Activated T-helper 17 cell treated with anti-CD3 and anti-CD28 coated beads, Interleukin-2, amount 50 U/mL, for 72 hours (primary cell): ENCODE measurements around the gene NANS. TPM values are rescaled to one million over a fixed set of nuclear protein-coding genes. Genes with fewer than 3 reads are reported as not detected.
"Not testable (repeated sequence)": the region's sequence is repeated elsewhere in the genome, so short reads cannot be mapped to it uniquely, and the experiment has no call there.

Source experiments
- ATAC-seq: fragments of 150-1000 bp; cut with Tn5 transposase; replicated peaks from 2 replicates; pipeline ENCODE4 v1.10.0; 2021; ENCODE audit warnings: mild to moderate bottlenecking, moderate library complexity
- H3K27ac Mint-ChIP-seq: one replicate; pipeline ENCODE4 v1.8.0; 2022; ENCODE audit warnings: mixed read lengths
- H3K27me3 Mint-ChIP-seq: one replicate; pipeline ENCODE4 v1.8.0; 2022; ENCODE audit warnings: mixed read lengths
- H3K36me3 Mint-ChIP-seq: one replicate; pipeline ENCODE4 v1.8.0; 2022; ENCODE audit warnings: low read depth, mild to moderate bottlenecking, mixed read lengths
- H3K4me1 Mint-ChIP-seq: one replicate; pipeline ENCODE4 v1.8.0; 2022; ENCODE audit warnings: mixed read lengths
- H3K4me3 Mint-ChIP-seq: one replicate; pipeline ENCODE4 v1.8.0; 2022; ENCODE audit warnings: mild to moderate bottlenecking, mixed read lengths
- H3K9me3 Mint-ChIP-seq: one replicate; pipeline ENCODE4 v1.8.0; 2022; ENCODE audit warnings: mixed read lengths
- total RNA-seq, 2 donors: library from RNA; stranded (reverse); gene quantifications; one replicate each; pipeline ENCODE4 v1.2.3, GENCODE V29; 2022

Gene NANS
- 10 to 100 TPM; 46.4 to 54.4 TPM for total RNA-seq

- Mint-ChIP-seq H3K27ac (peak within 1 kb of the TSS; percentile 98), H3K36me3 (peaks cover 19% of the 10 kb centered on the region), H3K4me1 (no peaks in the 10 kb centered on the region), H3K4me3 (peak within 1 kb of the TSS; percentile 98), H3K9me3 (no peaks in the 10 kb centered on the region), H3K27me3 (no peaks in the 10 kb centered on the region)
- ATAC-seq, result peak; percentile 97
Measured at GRCh38 chr9:98056269-98057137, at the start of gene NANS. Gene NANS (plus strand): TSS chr9:98056732. CDS start chr9:98056809, 77 bp downstream.

- peak; percentile 70 for ATAC-seq
- Mint-ChIP-seq H3K4me3 (no peak overlapping the region), H3K36me3 (peaks cover 100% of the 10 kb centered on the region), H3K4me1 (peaks cover 4% of the 10 kb centered on the region), H3K9me3 (no peaks in the 10 kb centered on the region), H3K27ac (peak overlapping the region; percentile 56), H3K27me3 (no peaks in the 10 kb centered on the region)
Measured at GRCh38 chr9:98007251-98007928, 49.1 kb upstream of the NANS start.

- no peaks in the 10 kb centered on the region for H3K27me3 Mint-ChIP-seq
- no peak for ATAC-seq
- peaks cover 100% of the 10 kb centered on the region for H3K36me3 Mint-ChIP-seq
- H3K27ac Mint-ChIP-seq, result no peak overlapping the region
- peaks cover 4% of the 10 kb centered on the region for H3K4me1 Mint-ChIP-seq
- no peaks in the 10 kb centered on the region for H3K9me3 Mint-ChIP-seq
- no peak overlapping the region for H3K4me3 Mint-ChIP-seq
Measured at GRCh38 chr9:98008764-98009163, 47.8 kb upstream of the NANS start.

- Mint-ChIP-seq H3K36me3 (peaks cover 100% of the 10 kb centered on the region), H3K27ac (peak overlapping the region; percentile 75), H3K4me1 (peaks cover 4% of the 10 kb centered on the region), H3K27me3 (no peaks in the 10 kb centered on the region), H3K9me3 (no peaks in the 10 kb centered on the region), H3K4me3 (no peak overlapping the region)
- no peak for ATAC-seq
Measured at GRCh38 chr9:98009437-98009836, 47.1 kb upstream of the NANS start.

- Mint-ChIP-seq H3K4me1 (peaks cover 4% of the 10 kb centered on the region), H3K27ac (peak overlapping the region; percentile 75), H3K9me3 (no peaks in the 10 kb centered on the region), H3K4me3 (no peak overlapping the region), H3K27me3 (no peaks in the 10 kb centered on the region), H3K36me3 (peaks cover 100% of the 10 kb centered on the region)
- ATAC-seq, result no peak
Measured at GRCh38 chr9:98009936-98010335, 46.6 kb upstream of the NANS start.

GRCh38 chr9:98010445-98010844 is 46.1 kb upstream of the NANS start:
- no peak overlapping the region for H3K27ac Mint-ChIP-seq
- ATAC-seq, result peak; percentile 31
- H3K4me1 Mint-ChIP-seq, result peaks cover 4% of the 10 kb centered on the region
- no peaks in the 10 kb centered on the region for H3K9me3 Mint-ChIP-seq
- no peaks in the 10 kb centered on the region for H3K27me3 Mint-ChIP-seq
- H3K36me3 Mint-ChIP-seq, result peaks cover 100% of the 10 kb centered on the region
- no peak overlapping the region for H3K4me3 Mint-ChIP-seq

GRCh38 chr9:98011122-98011521 is 45.4 kb upstream of the NANS start:
- Mint-ChIP-seq H3K4me3 (no peak overlapping the region), H3K36me3 (peaks cover 100% of the 10 kb centered on the region), H3K9me3 (no peaks in the 10 kb centered on the region), H3K27ac (no peak overlapping the region), H3K27me3 (no peaks in the 10 kb centered on the region), H3K4me1 (peaks cover 4% of the 10 kb centered on the region)
- ATAC-seq, result no peak

- H3K36me3 Mint-ChIP-seq, result peaks cover 93% of the 10 kb centered on the region
- no peak for ATAC-seq
Measured at GRCh38 chr9:98016137-98016680, 40.3 kb upstream of the NANS start.

GRCh38 chr9:98017306-98017705 is 39.2 kb upstream of the NANS start:
- no peak overlapping the region for H3K4me3 Mint-ChIP-seq
- peaks cover 88% of the 10 kb centered on the region for H3K36me3 Mint-ChIP-seq
- no peak for ATAC-seq
- peaks cover 4% of the 10 kb centered on the region for H3K4me1 Mint-ChIP-seq
- no peaks in the 10 kb centered on the region for H3K27me3 Mint-ChIP-seq
- no peak overlapping the region for H3K27ac Mint-ChIP-seq
- no peaks in the 10 kb centered on the region for H3K9me3 Mint-ChIP-seq

More at GRCh38 chr9:98016137-98016680, 40.3 kb upstream of the NANS start:
- peak overlapping the region; percentile 37 for H3K27ac Mint-ChIP-seq
- H3K27me3 Mint-ChIP-seq, result no peaks in the 10 kb centered on the region
- peaks cover under 1% of the 10 kb centered on the region for H3K4me1 Mint-ChIP-seq
- H3K4me3 Mint-ChIP-seq, result no peak overlapping the region
- H3K9me3 Mint-ChIP-seq, result no peaks in the 10 kb centered on the region

- H3K27ac Mint-ChIP-seq, result no peak overlapping the region
- H3K36me3 Mint-ChIP-seq, result peaks cover 77% of the 10 kb centered on the region
- H3K4me1 Mint-ChIP-seq, result peaks cover 4% of the 10 kb centered on the region
- H3K9me3 Mint-ChIP-seq, result no peaks in the 10 kb centered on the region
- H3K4me3 Mint-ChIP-seq, result no peak overlapping the region
- no peak for ATAC-seq
- H3K27me3 Mint-ChIP-seq, result no peaks in the 10 kb centered on the region
Measured at GRCh38 chr9:98018347-98018746, 38.2 kb upstream of the NANS start.

- Mint-ChIP-seq H3K36me3 (peaks cover 70% of the 10 kb centered on the region), H3K4me1 (peaks cover 4% of the 10 kb centered on the region), H3K4me3 (no peak overlapping the region), H3K27ac (no peak overlapping the region), H3K9me3 (no peaks in the 10 kb centered on the region), H3K27me3 (no peaks in the 10 kb centered on the region)
- ATAC-seq, result no peak
Measured at GRCh38 chr9:98019098-98019497, 37.4 kb upstream of the NANS start.

- not testable (repeated sequence) for H3K4me3 Mint-ChIP-seq, H3K27ac Mint-ChIP-seq, H3K27me3 Mint-ChIP-seq, H3K9me3 Mint-ChIP-seq, H3K4me1 Mint-ChIP-seq, ATAC-seq
- H3K36me3 Mint-ChIP-seq, result peaks cover 62% of the 10 kb centered on the region
Measured at GRCh38 chr9:98019869-98020268, 36.7 kb upstream of the NANS start.

GRCh38 chr9:98020476-98021145 is 35.9 kb upstream of the NANS start:
- no peaks in the 10 kb centered on the region for H3K27me3 Mint-ChIP-seq
- H3K4me3 Mint-ChIP-seq, result no peak overlapping the region
- H3K9me3 Mint-ChIP-seq, result no peaks in the 10 kb centered on the region
- H3K4me1 Mint-ChIP-seq, result peaks cover 4% of the 10 kb centered on the region
- H3K36me3 Mint-ChIP-seq, result peaks cover 55% of the 10 kb centered on the region
- peak overlapping the region; percentile 53 for H3K27ac Mint-ChIP-seq
- no peak for ATAC-seq

- Mint-ChIP-seq H3K9me3 (no peaks in the 10 kb centered on the region), H3K36me3 (peaks cover 54% of the 10 kb centered on the region), H3K4me3 (no peak overlapping the region), H3K4me1 (peaks cover 4% of the 10 kb centered on the region), H3K27me3 (no peaks in the 10 kb centered on the region), H3K27ac (peak overlapping the region; percentile 50)
- no peak for ATAC-seq
Measured at GRCh38 chr9:98021306-98022040, 35.1 kb upstream of the NANS start.
